ENCODE data around the gene TMEM87B. TPM values are rescaled to one million over a fixed set of nuclear protein-coding genes. Genes with fewer than 3 reads are reported as not detected.

TMEM87B gene
- total RNA-seq, 1 experiment from 2014 or later: 14.8 TPM

DNA sequence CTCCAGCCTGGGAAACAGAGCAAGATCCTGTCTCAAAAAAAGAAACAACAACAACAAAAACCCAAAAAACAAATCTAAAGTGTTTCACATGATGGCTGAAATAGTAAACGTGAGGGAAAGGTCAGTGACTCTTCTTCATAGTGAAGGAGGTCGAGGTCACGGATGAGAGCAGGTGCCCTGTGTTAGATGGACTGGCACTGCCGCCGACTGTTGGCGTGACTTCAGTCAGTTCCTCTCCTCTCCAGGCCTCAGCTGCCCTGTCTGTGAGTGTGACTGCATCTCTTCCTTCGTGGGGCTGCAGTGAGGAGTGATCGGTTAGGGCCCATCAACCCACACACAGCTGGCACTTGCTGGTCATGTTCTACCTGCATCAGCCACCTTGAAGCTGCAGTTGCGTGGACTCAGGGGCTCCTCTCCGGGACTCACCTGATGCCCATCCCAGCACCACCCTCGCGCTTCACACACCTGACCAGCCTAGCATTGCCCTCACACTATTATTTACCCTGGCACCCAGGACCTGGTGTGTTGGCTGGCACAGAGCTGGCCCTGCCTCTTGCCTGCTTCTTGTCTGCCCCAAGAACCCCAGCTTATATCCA is 30.1 kb upstream of the TMEM87B start:
- Histone ChIP-seq H3K4me2 (ENCODE audit: low read length) (no peak overlapping the region), H3K27me3 (ENCODE audit: insufficient read depth, low read length) (no peaks in the 10 kb centered on the region), H2AFZ (ENCODE audit: low read depth, low read length, poor library complexity, severe bottlenecking) (no peak overlapping the region), H3K9me2 (ENCODE audit: insufficient read depth) (no peaks in the 10 kb centered on the region), H3K79me2 (ENCODE audit: insufficient read depth, low read length) (no peaks in the 10 kb centered on the region), H3K27ac (ENCODE audit: low read depth, low read length) (no peak overlapping the region), H3K4me1 (ENCODE audit: control insufficient read depth in 1 of 2, insufficient read depth in 2 of 2, low read length in 2 of 2) (peaks cover 13% of the 10 kb centered on the region in 2 experiments; a peak in 3 of 4 replicates), H3K9ac (ENCODE audit: low read length) (no peak overlapping the region), H3K36me3 (ENCODE audit: control insufficient read depth in 1 of 2, insufficient read depth in 2 of 2, low read length in 2 of 2) (no peaks in the 10 kb centered on the region), H3K9me3 (ENCODE audit: control insufficient read depth in 1 of 2, insufficient read depth in 1 of 2, low read depth in 1 of 2, low read length in 2 of 2) (no peaks in the 10 kb centered on the region), H4K20me1 (ENCODE audit: insufficient read depth) (no peaks in the 10 kb centered on the region), H3K4me3 (replicated peaks in 1 of 2; ENCODE audit: low read depth in 1 of 2, low read length in 2 of 2) (no peak overlapping the region)
- intact Hi-C loops (cut with micrococcal nuclease): no loop called here
- BruUV-seq (replicated peaks): no TSS peak
- ChIA-PET CTCF (no interaction called here), RAD21 (ENCODE audit: low non-redundant PET in 1 of 2, low total read pairs in 2 of 2, uncharacterized antibody in 2 of 2, unreplicated experiment in 2 of 2) (no interaction called here), POLR2A (no interaction called here)
- DNase-seq (ENCODE audit: low read depth, low spot score) (no peak), ATAC-seq (no peak)
- TF ChIP-seq ZFX (IDR thresholded peaks at IDR 0.05) (no peak), JUND (IDR thresholded peaks at IDR 0.05) (no peak), POLR2A (IDR thresholded peaks at IDR 0.05; ENCODE audit: borderline replicate concordance, extremely low read depth, insufficient read depth, insufficient read length) (no peak), EZH2phosphoT487 (IDR thresholded peaks at IDR 0.05; ENCODE audit: borderline replicate concordance) (no peak), CEBPB (IDR thresholded peaks at IDR 0.05; ENCODE audit: low read depth) (no peak), EGR1 (IDR thresholded peaks at IDR 0.05; ENCODE audit: low read depth) (no peak)
- TF ChIP-seq, protein P1, sequence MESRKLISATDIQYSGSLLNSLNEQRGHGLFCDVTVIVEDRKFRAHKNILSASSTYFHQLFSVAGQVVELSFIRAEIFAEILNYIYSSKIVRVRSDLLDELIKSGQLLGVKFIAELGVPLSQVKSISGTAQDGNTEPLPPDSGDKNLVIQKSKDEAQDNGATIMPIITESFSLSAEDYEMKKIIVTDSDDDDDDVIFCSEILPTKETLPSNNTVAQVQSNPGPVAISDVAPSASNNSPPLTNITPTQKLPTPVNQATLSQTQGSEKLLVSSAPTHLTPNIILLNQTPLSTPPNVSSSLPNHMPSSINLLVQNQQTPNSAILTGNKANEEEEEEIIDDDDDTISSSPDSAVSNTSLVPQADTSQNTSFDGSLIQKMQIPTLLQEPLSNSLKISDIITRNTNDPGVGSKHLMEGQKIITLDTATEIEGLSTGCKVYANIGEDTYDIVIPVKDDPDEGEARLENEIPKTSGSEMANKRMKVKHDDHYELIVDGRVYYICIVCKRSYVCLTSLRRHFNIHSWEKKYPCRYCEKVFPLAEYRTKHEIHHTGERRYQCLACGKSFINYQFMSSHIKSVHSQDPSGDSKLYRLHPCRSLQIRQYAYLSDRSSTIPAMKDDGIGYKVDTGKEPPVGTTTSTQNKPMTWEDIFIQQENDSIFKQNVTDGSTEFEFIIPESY (IDR thresholded peaks at IDR 0.05; ENCODE audit: extremely low read depth, insufficient replicate concordance, low read length): no peak

DNA sequence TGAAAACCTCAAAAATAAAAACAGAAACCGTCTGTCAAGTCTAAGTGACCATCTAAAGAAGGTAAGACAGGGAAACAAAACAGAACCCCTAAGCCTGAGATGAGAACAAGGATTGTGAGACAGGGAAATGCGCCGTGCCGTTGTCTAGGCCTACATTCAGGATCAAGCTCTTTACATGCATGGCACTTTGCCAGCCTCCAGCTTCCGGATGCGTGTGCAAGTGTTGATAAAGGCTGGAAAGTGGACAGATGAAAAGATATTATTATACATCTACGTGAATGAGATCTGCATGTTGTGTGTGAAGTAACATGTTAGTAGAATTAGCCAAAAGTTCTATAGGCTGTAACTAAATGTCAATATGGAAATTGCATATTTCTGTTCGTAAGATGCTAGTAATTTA is 28.6 kb upstream of the TMEM87B start:
- H3K9me2 ChIP-seq (ENCODE audit: insufficient read depth): no peaks in the 10 kb centered on the region
- no peak overlapping the region for H3K27ac ChIP-seq (ENCODE audit: low read depth, low read length)
- CTCF ChIA-PET: no interaction called here
- no TSS peak for BruUV-seq (replicated peaks)
- no peak overlapping the region for H3K4me3 ChIP-seq (replicated peaks in 1 of 2; ENCODE audit: low read depth in 1 of 2, low read length in 2 of 2)
- no peak overlapping the region for H3K9ac ChIP-seq (ENCODE audit: low read length)
- intact Hi-C loops (cut with micrococcal nuclease): no loop called here
- POLR2A ChIA-PET: no interaction called here
- ATAC-seq (no peak), DNase-seq (ENCODE audit: low read depth, low spot score) (no peak)
- H3K27me3 ChIP-seq (ENCODE audit: insufficient read depth, low read length): no peaks in the 10 kb centered on the region
- no peaks in the 10 kb centered on the region for H3K9me3 ChIP-seq (ENCODE audit: control insufficient read depth in 1 of 2, insufficient read depth in 1 of 2, low read depth in 1 of 2, low read length in 2 of 2)
- H4K20me1 ChIP-seq (ENCODE audit: insufficient read depth): no peaks in the 10 kb centered on the region
- no peaks in the 10 kb centered on the region for H3K79me2 ChIP-seq (ENCODE audit: insufficient read depth, low read length)
- no peak overlapping the region for H2AFZ ChIP-seq (ENCODE audit: low read depth, low read length, poor library complexity, severe bottlenecking)
- H3K36me3 ChIP-seq (ENCODE audit: control insufficient read depth in 1 of 2, insufficient read depth in 2 of 2, low read length in 2 of 2): no peaks in the 10 kb centered on the region
- H3K4me1 ChIP-seq (ENCODE audit: control insufficient read depth in 1 of 2, insufficient read depth in 2 of 2, low read length in 2 of 2): peaks cover 10 to 11% of the 10 kb centered on the region in 2 experiments
- no peak overlapping the region for H3K4me2 ChIP-seq (ENCODE audit: low read length)
- RAD21 ChIA-PET (ENCODE audit: low non-redundant PET in 1 of 2, low total read pairs in 2 of 2, uncharacterized antibody in 2 of 2, unreplicated experiment in 2 of 2): no interaction called here
- TF ChIP-seq, protein P2, sequence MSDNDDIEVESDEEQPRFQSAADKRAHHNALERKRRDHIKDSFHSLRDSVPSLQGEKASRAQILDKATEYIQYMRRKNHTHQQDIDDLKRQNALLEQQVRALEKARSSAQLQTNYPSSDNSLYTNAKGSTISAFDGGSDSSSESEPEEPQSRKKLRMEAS (IDR thresholded peaks at IDR 0.05): no peak
- TF ChIP-seq ELF1 (IDR thresholded peaks at IDR 0.05; ENCODE audit: borderline replicate concordance, low read depth) (no peak), YY1 (IDR thresholded peaks at IDR 0.05; ENCODE audit: extremely low read depth, insufficient replicate concordance, low read depth, low read length) (no peak), RAD21 (IDR thresholded peaks at IDR 0.05; ENCODE audit: low read depth) (no peak), FOSL1 (IDR thresholded peaks at IDR 0.05; ENCODE audit: low read depth) (no peak)
- TF ChIP-seq, protein P3, sequence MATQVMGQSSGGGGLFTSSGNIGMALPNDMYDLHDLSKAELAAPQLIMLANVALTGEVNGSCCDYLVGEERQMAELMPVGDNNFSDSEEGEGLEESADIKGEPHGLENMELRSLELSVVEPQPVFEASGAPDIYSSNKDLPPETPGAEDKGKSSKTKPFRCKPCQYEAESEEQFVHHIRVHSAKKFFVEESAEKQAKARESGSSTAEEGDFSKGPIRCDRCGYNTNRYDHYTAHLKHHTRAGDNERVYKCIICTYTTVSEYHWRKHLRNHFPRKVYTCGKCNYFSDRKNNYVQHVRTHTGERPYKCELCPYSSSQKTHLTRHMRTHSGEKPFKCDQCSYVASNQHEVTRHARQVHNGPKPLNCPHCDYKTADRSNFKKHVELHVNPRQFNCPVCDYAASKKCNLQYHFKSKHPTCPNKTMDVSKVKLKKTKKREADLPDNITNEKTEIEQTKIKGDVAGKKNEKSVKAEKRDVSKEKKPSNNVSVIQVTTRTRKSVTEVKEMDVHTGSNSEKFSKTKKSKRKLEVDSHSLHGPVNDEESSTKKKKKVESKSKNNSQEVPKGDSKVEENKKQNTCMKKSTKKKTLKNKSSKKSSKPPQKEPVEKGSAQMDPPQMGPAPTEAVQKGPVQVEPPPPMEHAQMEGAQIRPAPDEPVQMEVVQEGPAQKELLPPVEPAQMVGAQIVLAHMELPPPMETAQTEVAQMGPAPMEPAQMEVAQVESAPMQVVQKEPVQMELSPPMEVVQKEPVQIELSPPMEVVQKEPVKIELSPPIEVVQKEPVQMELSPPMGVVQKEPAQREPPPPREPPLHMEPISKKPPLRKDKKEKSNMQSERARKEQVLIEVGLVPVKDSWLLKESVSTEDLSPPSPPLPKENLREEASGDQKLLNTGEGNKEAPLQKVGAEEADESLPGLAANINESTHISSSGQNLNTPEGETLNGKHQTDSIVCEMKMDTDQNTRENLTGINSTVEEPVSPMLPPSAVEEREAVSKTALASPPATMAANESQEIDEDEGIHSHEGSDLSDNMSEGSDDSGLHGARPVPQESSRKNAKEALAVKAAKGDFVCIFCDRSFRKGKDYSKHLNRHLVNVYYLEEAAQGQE (IDR thresholded peaks at IDR 0.05; ENCODE audit: low read depth): no peak
- TF ChIP-seq, protein P4, sequence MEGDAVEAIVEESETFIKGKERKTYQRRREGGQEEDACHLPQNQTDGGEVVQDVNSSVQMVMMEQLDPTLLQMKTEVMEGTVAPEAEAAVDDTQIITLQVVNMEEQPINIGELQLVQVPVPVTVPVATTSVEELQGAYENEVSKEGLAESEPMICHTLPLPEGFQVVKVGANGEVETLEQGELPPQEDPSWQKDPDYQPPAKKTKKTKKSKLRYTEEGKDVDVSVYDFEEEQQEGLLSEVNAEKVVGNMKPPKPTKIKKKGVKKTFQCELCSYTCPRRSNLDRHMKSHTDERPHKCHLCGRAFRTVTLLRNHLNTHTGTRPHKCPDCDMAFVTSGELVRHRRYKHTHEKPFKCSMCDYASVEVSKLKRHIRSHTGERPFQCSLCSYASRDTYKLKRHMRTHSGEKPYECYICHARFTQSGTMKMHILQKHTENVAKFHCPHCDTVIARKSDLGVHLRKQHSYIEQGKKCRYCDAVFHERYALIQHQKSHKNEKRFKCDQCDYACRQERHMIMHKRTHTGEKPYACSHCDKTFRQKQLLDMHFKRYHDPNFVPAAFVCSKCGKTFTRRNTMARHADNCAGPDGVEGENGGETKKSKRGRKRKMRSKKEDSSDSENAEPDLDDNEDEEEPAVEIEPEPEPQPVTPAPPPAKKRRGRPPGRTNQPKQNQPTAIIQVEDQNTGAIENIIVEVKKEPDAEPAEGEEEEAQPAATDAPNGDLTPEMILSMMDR (IDR thresholded peaks at IDR 0.05 in 2 of 3, conservative IDR thresholded peaks at IDR 0.05 in 1 of 3; ENCODE audit: borderline replicate concordance in 1 of 3, insufficient read depth in 1 of 3, low read depth in 2 of 3, low read length in 2 of 3): no peak

All from HCT116 (cell line).